ENCODE results near the gene P2RX6. TPM values are rescaled to one million over a fixed set of nuclear protein-coding genes. Genes with fewer than 3 reads are reported as not detected.
"Not testable (repeated sequence)": the region's sequence is repeated elsewhere in the genome, so short reads cannot be mapped to it uniquely, and the experiment has no call there.

P2RX6 gene
- total and polyA plus RNA-seq, 4 donors = 1.6 to 8.4 (median 3.5) TPM

DNA sequence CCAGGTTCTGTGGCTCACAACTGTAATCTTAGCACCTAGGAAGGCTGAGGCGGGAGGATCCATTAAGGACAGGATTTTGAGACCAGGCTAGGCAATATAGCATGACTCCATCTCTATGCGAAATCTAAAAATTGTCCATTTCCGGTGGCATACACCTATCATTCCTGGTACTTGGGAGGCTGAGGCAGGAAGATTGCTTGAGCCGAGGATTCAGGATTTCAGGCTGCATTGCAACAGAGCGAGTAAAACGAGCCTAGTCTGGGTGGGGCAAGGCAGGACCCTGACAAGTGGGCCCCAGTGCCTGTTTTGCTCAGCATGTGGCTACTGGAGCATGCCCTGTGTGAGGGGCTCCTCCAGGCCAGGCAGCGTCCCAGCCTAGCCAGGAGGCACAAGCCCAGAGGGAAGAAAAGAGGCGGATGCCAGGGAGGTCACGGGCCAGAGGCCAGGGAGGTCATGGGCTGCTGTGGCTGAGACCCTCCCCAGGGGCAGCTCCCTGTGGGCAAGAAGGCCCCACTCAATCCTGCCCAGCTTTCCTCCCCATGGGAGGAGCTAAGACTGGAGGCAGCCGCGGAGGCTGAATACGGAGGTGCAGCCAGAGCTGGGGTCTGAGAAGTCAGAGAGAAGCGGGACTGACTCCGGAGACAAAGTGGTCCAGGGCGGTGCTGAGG lies 39.2 kb downstream of the P2RX6 start:
- H3K4me3 ChIP-seq (ENCODE audit: low read depth, low read length) = no peak overlapping the region
- DNase-seq (ENCODE audit: low read depth in 4 of 6, low spot score in 6 of 6) = no peak
- no peaks in the 10 kb centered on the region for H3K36me3 ChIP-seq (ENCODE audit: control insufficient read depth, insufficient read depth, low read length)
- no peak overlapping the region for H3K27ac ChIP-seq (ENCODE audit: low read depth, low read length)
- no peaks in the 10 kb centered on the region for H3K27me3 ChIP-seq (ENCODE audit: control insufficient read depth, insufficient read depth, low read length)
- H3K9me3 ChIP-seq (ENCODE audit: control insufficient read depth, insufficient read depth, low read length) = no peaks in the 10 kb centered on the region
- H3K4me1 ChIP-seq (ENCODE audit: control insufficient read depth, insufficient read depth, low read length) = no peaks in the 10 kb centered on the region
- WGBS (ENCODE audit: insufficient coverage) = 84% methylated on average over 14 of the region's 15 CpGs

DNA sequence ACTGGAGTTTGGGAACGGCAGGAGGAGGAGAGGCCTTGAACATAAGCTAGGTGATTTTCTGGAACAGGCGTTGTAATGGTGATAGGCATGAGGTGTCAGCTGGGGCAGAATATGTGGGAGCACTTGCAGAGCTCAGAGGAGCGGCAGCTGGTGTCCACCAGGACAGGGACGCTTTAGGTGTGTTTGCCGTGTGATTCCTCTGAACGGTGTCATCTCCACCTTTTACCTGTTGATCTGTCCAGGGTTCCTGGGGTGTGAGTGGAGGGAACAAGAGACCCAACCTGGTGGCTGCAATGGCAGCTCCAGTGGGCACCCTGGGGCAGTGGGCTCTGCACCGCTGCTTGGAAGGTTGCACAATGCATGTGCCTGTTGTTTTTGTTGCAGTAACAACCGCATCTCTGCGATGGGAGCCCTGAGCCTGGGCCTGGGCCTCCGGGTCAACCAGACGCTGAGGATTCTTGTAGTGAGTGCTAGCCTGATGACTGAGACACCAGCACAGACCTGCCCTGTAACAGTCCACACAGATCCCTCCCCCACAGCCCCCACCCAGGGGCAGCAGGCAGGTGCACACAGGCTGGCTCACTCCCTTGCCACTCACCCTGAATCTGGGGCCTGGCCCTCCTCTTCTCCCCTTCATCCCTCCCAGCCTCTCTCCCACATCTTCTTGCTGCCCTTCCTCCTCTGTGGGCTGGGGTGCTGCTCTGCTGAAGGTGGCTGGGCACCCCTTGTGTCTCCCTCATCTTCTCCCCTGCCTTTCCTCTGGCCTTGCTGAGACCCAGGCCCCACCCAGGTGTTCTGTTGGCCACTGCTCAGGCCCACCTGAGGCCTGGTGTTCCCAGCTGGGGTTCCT lies 40.0 kb downstream of the P2RX6 start:
- Histone ChIP-seq H3K4me1 (ENCODE audit: control insufficient read depth, insufficient read depth, low read length) (no peaks in the 10 kb centered on the region), H3K27me3 (ENCODE audit: control insufficient read depth, insufficient read depth, low read length) (no peaks in the 10 kb centered on the region), H3K9me3 (ENCODE audit: control insufficient read depth, insufficient read depth, low read length) (no peaks in the 10 kb centered on the region), H3K36me3 (ENCODE audit: control insufficient read depth, insufficient read depth, low read length) (no peaks in the 10 kb centered on the region), H3K4me3 (ENCODE audit: low read depth, low read length) (no peak overlapping the region), H3K27ac (ENCODE audit: low read depth, low read length) (no peak overlapping the region)
- WGBS (ENCODE audit: insufficient coverage) = 63% methylated on average over 11 of the region's 11 CpGs
- DNase-seq (ENCODE audit: low read depth in 4 of 6, low spot score in 6 of 6) = no peak

DNA sequence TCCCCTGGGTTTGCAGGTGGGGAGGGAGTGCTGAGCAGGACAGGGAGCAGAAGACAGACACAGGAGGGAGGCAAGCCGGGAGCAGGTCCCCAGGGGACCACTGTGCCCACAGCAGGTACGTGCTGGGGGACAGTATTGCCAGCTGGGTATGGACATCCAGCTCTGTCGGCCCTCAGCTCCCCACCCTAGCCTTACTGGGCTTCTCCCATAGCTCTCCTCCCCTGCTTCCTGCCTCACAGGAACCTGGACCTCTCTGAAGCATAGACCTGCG lies 40.5 kb downstream of the P2RX6 start:
- Histone ChIP-seq H3K27me3 (ENCODE audit: control insufficient read depth, insufficient read depth, low read length) (no peaks in the 10 kb centered on the region), H3K4me3 (ENCODE audit: low read depth, low read length) (no peak overlapping the region), H3K4me1 (ENCODE audit: control insufficient read depth, insufficient read depth, low read length) (no peaks in the 10 kb centered on the region), H3K27ac (ENCODE audit: low read depth, low read length) (no peak overlapping the region), H3K36me3 (ENCODE audit: control insufficient read depth, insufficient read depth, low read length) (no peaks in the 10 kb centered on the region), H3K9me3 (ENCODE audit: control insufficient read depth, insufficient read depth, low read length) (no peaks in the 10 kb centered on the region)
- DNase-seq (ENCODE audit: low read depth in 4 of 6, low spot score in 6 of 6) = no peak
- WGBS (ENCODE audit: insufficient coverage) = 69% methylated on average over 4 of the region's 4 CpGs

DNA sequence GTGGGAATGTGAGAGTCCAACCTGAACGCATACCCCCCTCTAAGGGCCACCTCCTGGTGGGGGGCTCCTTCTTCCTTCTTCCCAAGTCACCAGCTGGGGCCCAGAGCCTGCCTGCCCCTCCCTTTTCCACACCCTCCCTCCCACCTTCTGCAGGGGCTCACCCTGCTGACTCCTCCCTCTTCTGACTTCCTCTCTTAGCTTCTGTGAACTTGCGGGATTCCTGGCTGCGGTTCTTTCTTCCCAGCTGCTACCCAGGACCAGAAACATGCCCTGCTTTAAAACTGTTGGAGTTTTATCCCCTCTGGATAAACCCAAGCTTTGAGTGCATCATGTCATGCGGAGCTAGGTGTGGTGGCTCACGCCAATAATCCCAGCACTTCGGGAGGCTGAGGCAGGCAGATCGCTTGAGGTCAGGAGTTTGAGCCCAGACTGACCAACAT lies 40.9 kb downstream of the P2RX6 start:
- Histone ChIP-seq H3K27ac (ENCODE audit: low read depth, low read length) (no peak overlapping the region), H3K4me1 (ENCODE audit: control insufficient read depth, insufficient read depth, low read length) (no peaks in the 10 kb centered on the region), H3K4me3 (ENCODE audit: low read depth, low read length) (no peak overlapping the region), H3K36me3 (ENCODE audit: control insufficient read depth, insufficient read depth, low read length) (no peaks in the 10 kb centered on the region), H3K9me3 (ENCODE audit: control insufficient read depth, insufficient read depth, low read length) (no peaks in the 10 kb centered on the region), H3K27me3 (ENCODE audit: control insufficient read depth, insufficient read depth, low read length) (no peaks in the 10 kb centered on the region)
- DNase-seq (ENCODE audit: low read depth in 4 of 6, low spot score in 6 of 6) = no peak
- 68% methylated on average over 7 of the region's 7 CpGs for WGBS (ENCODE audit: insufficient coverage)

DNA sequence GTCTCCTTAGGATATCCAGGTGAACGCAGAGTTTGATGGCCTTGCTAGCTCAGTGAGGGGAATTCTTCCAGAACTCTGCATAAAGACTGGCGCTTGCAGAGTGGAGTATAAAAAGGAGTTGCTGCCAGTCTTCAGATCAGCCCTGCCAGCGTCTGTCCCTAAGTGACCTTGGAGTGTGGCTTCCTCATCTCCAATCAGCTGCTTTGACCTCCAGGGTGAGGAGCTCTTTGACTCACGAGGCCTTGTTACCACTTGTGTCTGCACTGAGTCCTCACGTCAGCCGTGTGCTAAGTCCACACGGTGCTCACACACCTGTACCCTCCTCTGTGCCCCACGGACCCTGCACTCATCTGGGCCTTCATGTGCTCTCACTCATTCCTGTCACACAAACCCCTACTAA lies 45.4 kb downstream of the P2RX6 start:
- not testable (repeated sequence) for DNase-seq (ENCODE audit: low read depth in 4 of 6, low spot score in 6 of 6); H3K36me3 ChIP-seq (ENCODE audit: control insufficient read depth, insufficient read depth, low read length); H3K27me3 ChIP-seq (ENCODE audit: control insufficient read depth, insufficient read depth, low read length); H3K4me3 ChIP-seq (ENCODE audit: low read depth, low read length); H3K9me3 ChIP-seq (ENCODE audit: control insufficient read depth, insufficient read depth, low read length); H3K27ac ChIP-seq (ENCODE audit: low read depth, low read length); H3K4me1 ChIP-seq (ENCODE audit: control insufficient read depth, insufficient read depth, low read length)
- no CpG with 5 or more reads among the region's 8 CpGs for WGBS (ENCODE audit: insufficient coverage)

DNA sequence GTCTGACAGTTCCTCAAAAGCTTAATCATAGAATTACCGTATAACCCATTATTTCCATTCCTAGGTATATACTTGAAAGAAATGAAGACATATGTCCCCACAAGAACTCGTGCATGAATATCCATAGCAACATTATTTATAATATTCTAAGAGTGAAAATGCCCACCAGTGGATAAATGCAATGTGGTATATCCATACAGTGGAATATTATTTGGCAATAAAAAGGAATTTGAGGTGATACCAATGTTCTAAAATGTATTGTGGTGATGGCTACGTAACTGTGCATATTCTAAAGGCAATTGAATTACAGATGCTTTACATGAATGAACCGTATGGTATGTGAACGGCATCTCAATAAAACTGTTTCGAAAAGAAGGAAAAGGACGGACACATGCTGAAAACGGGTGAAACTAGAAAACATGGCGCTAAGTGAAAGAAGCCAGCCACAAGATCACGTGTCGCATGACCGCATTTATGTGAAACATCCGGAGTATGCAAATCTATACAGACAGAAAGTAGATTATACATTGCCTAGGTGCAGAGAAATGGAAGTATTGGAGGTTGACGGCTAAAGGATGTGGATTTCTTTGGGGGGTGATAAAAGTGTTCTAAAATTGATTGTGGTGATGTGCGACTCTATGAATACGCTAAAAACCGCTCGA lies 46.8 kb downstream of the P2RX6 start:
- H3K36me3 ChIP-seq (ENCODE audit: control insufficient read depth, insufficient read depth, low read length); DNase-seq (ENCODE audit: low read depth in 4 of 6, low spot score in 6 of 6); H3K27me3 ChIP-seq (ENCODE audit: control insufficient read depth, insufficient read depth, low read length); H3K9me3 ChIP-seq (ENCODE audit: control insufficient read depth, insufficient read depth, low read length); H3K4me3 ChIP-seq (ENCODE audit: low read depth, low read length); H3K4me1 ChIP-seq (ENCODE audit: control insufficient read depth, insufficient read depth, low read length); H3K27ac ChIP-seq (ENCODE audit: low read depth, low read length): not testable (repeated sequence)
- 96% methylated on average over 5 of the region's 18 CpGs for WGBS (ENCODE audit: insufficient coverage)

DNA sequence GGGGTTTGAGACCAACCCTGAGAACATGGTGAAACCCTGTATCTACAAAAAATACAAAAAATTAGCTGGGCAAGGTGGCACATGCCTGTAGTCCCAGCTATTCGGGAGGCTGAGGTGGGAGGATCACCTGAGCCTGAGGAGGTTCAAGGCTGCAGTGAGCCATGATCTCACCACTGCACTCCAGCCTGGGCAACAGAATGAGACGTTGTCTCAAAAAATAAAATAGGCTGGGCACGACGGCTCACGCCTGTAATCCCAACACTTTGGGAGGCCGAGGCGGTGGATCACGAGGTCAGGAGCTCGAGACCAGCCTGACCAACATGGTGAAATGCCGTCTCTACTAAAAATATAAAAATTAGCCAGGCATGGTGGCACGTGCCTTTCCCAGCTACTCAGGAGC lies 49.5 kb downstream of the P2RX6 start:
- WGBS (ENCODE audit: insufficient coverage) = 86% methylated on average over 10 of the region's 11 CpGs

DNA sequence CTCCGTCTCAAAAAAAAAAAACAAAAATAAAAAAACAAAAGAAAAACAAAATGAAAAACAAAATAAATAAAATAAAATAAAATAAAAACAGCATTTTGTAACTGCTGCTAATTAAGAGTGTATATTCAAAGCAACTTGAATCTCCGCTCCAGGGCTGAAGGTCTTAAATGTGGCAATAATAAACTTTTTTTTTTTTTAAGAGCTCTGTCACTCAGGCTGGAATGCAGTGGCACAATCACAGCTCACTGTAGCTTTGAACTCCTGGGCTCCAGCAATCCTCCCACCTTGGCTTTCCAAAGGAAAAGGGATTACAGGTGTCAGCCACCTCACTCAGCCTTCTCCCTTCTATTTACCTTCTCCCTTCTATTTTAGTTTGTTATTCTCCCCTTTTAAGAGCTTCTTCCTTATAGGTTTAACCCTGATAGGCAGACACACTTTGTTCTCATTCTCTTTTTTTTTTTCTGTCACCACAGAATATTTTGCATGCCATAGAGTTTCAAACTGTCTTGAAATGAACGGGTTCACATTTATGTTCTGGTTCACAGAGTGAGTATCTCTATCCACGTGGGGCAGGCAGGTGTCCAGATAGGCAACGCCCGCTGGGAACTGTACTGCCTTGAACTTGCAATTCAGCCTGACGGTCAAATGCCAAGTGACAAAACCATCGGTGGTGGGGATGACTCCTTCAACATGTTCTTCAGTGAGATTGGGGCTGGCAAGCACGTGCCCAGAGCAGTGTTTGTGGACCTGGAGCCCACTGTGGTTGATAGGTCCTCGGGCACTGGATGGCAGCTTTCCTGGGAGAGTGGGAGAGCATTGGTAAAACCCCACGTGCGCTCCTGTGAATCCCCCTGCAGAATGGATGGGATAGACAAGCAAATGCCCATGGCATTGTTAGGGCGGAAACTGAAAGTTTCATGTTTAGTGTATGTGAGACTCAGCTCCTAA lies 50.2 kb downstream of the P2RX6 start:
- Histone ChIP-seq H3K4me1 (ENCODE audit: control insufficient read depth, insufficient read depth, low read length) (no peaks in the 10 kb centered on the region), H3K27me3 (ENCODE audit: control insufficient read depth, insufficient read depth, low read length) (no peaks in the 10 kb centered on the region), H3K4me3 (ENCODE audit: low read depth, low read length) (no peak overlapping the region), H3K9me3 (ENCODE audit: control insufficient read depth, insufficient read depth, low read length) (no peaks in the 10 kb centered on the region), H3K27ac (ENCODE audit: low read depth, low read length) (no peak overlapping the region), H3K36me3 (ENCODE audit: control insufficient read depth, insufficient read depth, low read length) (no peaks in the 10 kb centered on the region)
- WGBS (ENCODE audit: insufficient coverage) = 75% methylated on average over 11 of the region's 13 CpGs
- no peak for DNase-seq (ENCODE audit: low read depth in 4 of 6, low spot score in 6 of 6)

More for the DNA sequence above, 49.5 kb downstream of the P2RX6 start:
- H3K27me3 ChIP-seq (ENCODE audit: control insufficient read depth, insufficient read depth, low read length); H3K27ac ChIP-seq (ENCODE audit: low read depth, low read length); H3K9me3 ChIP-seq (ENCODE audit: control insufficient read depth, insufficient read depth, low read length); DNase-seq (ENCODE audit: low read depth in 4 of 6, low spot score in 6 of 6); H3K4me1 ChIP-seq (ENCODE audit: control insufficient read depth, insufficient read depth, low read length); H3K36me3 ChIP-seq (ENCODE audit: control insufficient read depth, insufficient read depth, low read length); H3K4me3 ChIP-seq (ENCODE audit: low read depth, low read length): not testable (repeated sequence)

Data from spinal cord (tissue), 10 donors.